H9 (cell line): Measurements from ENCODE around the gene PCDH18. TPM values are rescaled to one million over a fixed set of nuclear protein-coding genes. Genes with fewer than 3 reads are reported as not detected.

Experiments used
- DNase-seq: peaks from one replicate; pipeline ENCODE4 v3.0.0-alpha.2; 2017
- H2AFZ ChIP-seq: one replicate; pipeline ENCODE4 v1.6.1; 2013; ENCODE audit warnings: mild to moderate bottlenecking, low read length, control low read depth, moderate library complexity
- H2AK5ac ChIP-seq: 2 replicates; pipeline ENCODE4 v1.6.1; 2013; ENCODE audit warnings: low read length, control low read depth, mixed read lengths; ENCODE audit not compliant: insufficient read length
- H2BK120ac ChIP-seq: one replicate; pipeline ENCODE4 v1.6.1; 2013; ENCODE audit warnings: low read depth, mild to moderate bottlenecking, low read length, control low read depth, inconsistent platforms; ENCODE audit not compliant: poor library complexity, severe bottlenecking
- H2BK12ac ChIP-seq: 2 replicates; pipeline ENCODE4 v1.6.1; 2013; ENCODE audit warnings: low read length, control low read depth, mixed read lengths, low read depth; ENCODE audit not compliant: insufficient read length
- H2BK15ac ChIP-seq: 2 replicates; pipeline ENCODE4 v1.6.1; 2013; ENCODE audit warnings: low read depth, low read length, control low read depth
- H2BK20ac ChIP-seq: one replicate; pipeline ENCODE4 v1.6.1; 2013; ENCODE audit warnings: low read depth, mild to moderate bottlenecking, low read length, control low read depth, inconsistent platforms; ENCODE audit not compliant: poor library complexity, severe bottlenecking
- H2BK5ac ChIP-seq: 2 replicates; pipeline ENCODE4 v1.6.1; 2013; ENCODE audit warnings: low read length, control low read depth, mixed read lengths; ENCODE audit not compliant: insufficient read length
- H3K14ac ChIP-seq: 2 replicates; pipeline ENCODE4 v1.6.1; 2013; ENCODE audit warnings: low read length, control low read depth; ENCODE audit not compliant: insufficient read depth
- H3K18ac ChIP-seq: 2 replicates; pipeline ENCODE4 v1.6.1; 2013; ENCODE audit warnings: low read depth, mild to moderate bottlenecking, mixed read lengths, low read length, control low read depth; ENCODE audit not compliant: insufficient read length
- H3K23ac ChIP-seq: 2 replicates; pipeline ENCODE4 v1.6.1; 2013; ENCODE audit warnings: low read length, control low read depth, mixed read lengths, low read depth; ENCODE audit not compliant: insufficient read length
- H3K23me2 ChIP-seq: 2 replicates; pipeline ENCODE4 v1.6.1; 2013; ENCODE audit warnings: low read depth, mild to moderate bottlenecking, mixed read lengths, low read length, control low read depth; ENCODE audit not compliant: insufficient read length, poor library complexity, severe bottlenecking
- H3K27ac ChIP-seq: 2 replicates; pipeline ENCODE4 v1.5.1; 2013; ENCODE audit warnings: low read length, control low read depth, mixed read lengths, low read depth; ENCODE audit not compliant: insufficient read length
- H3K27me3 ChIP-seq: 2 replicates; pipeline ENCODE4 v1.6.1; 2013; ENCODE audit warnings: low read length, control low read depth, inconsistent platforms; ENCODE audit not compliant: insufficient read depth
- H3K4ac ChIP-seq: 2 replicates; pipeline ENCODE4 v1.6.1; 2013; ENCODE audit warnings: low read depth, mild to moderate bottlenecking, control low read depth, inconsistent platforms, low read length, moderate library complexity
- H3K4me1 ChIP-seq: 2 replicates; pipeline ENCODE4 v1.6.1; 2013; ENCODE audit warnings: low read length, control low read depth, inconsistent platforms; ENCODE audit not compliant: insufficient read depth
- H3K4me2 ChIP-seq: 2 replicates; pipeline ENCODE4 v1.6.1; 2013; ENCODE audit warnings: low read length, control low read depth, mixed read lengths; ENCODE audit not compliant: insufficient read length, insufficient read depth
- H3K56ac ChIP-seq: 2 replicates; pipeline ENCODE4 v1.6.1; 2013; ENCODE audit warnings: low read depth, mild to moderate bottlenecking, mixed read lengths, low read length, control low read depth; ENCODE audit not compliant: insufficient read length
- H3K79me1 ChIP-seq: 2 replicates; pipeline ENCODE4 v1.6.1; 2013; ENCODE audit warnings: low read depth, mild to moderate bottlenecking, moderate library complexity, low read length, control low read depth, inconsistent platforms; ENCODE audit not compliant: insufficient read depth, poor library complexity, severe bottlenecking
- H3K79me2 ChIP-seq: 2 replicates; pipeline ENCODE4 v1.6.1; 2013; ENCODE audit warnings: low read length, control low read depth, inconsistent platforms; ENCODE audit not compliant: insufficient read depth
- H3K9ac ChIP-seq: 2 replicates; pipeline ENCODE4 v1.6.1; 2013; ENCODE audit warnings: low read length, control low read depth, mixed read lengths; ENCODE audit not compliant: insufficient read length; ENCODE audit errors: extremely low read depth
- H3K9me3 ChIP-seq: one replicate; pipeline ENCODE4 v1.6.1; 2013; ENCODE audit warnings: low read depth, low read length, inconsistent platforms; ENCODE audit not compliant: control insufficient read depth
- H3T11ph ChIP-seq: one replicate; pipeline ENCODE4 v1.6.1; 2013; ENCODE audit warnings: mild to moderate bottlenecking, low read length, control low read depth, inconsistent platforms
- H4K20me1 ChIP-seq: one replicate; pipeline ENCODE4 v1.6.1; 2013; ENCODE audit not compliant: control insufficient read depth, insufficient read length, insufficient read depth
- H4K5ac ChIP-seq: 2 replicates; pipeline ENCODE4 v1.6.1; 2013; ENCODE audit warnings: low read depth, mild to moderate bottlenecking, mixed read lengths, low read length, control low read depth; ENCODE audit not compliant: insufficient read length
- H4K8ac ChIP-seq: replicated peaks from 2 replicates; pipeline ENCODE4 v1.6.1; 2013; ENCODE audit warnings: low read length, control low read depth, mixed read lengths, low read depth; ENCODE audit not compliant: insufficient read length
- H4K91ac ChIP-seq: 2 replicates; pipeline ENCODE4 v1.6.1; 2013; ENCODE audit warnings: low read depth, mild to moderate bottlenecking, moderate library complexity, mixed read lengths, low read length, control low read depth; ENCODE audit not compliant: insufficient read length
- H3K27ac Mint-ChIP-seq, 3 experiments: 2 replicates in 2 of 3; 3 replicates in 1 of 3; pipeline ENCODE4 v1.8.0; 2020 to 2021; ENCODE audit warnings: mixed read lengths in 3 of 3, mild to moderate bottlenecking in 1 of 3, moderate library complexity in 1 of 3
- H3K27me3 Mint-ChIP-seq: 2 replicates; pipeline ENCODE4 v1.8.0; 2021; ENCODE audit warnings: low read depth, mild to moderate bottlenecking, moderate library complexity, mixed read lengths
- H3K36me3 Mint-ChIP-seq, 3 experiments: 2 replicates in 2 of 3; 3 replicates in 1 of 3; pipeline ENCODE4 v1.8.0; 2020 to 2021; ENCODE audit warnings: low read depth in 3 of 3, mixed read lengths in 3 of 3; ENCODE audit not compliant: insufficient read depth in 1 of 3
- H3K4me1 Mint-ChIP-seq, 2 experiments: 2 replicates each; pipeline ENCODE4 v1.8.0; 2020; ENCODE audit warnings: mixed read lengths in 2 of 2
- H3K4me3 Mint-ChIP-seq, 2 experiments: 2 replicates in 1 of 2; 3 replicates in 1 of 2; pipeline ENCODE4 v1.8.0; 2020 to 2021; ENCODE audit warnings: mild to moderate bottlenecking in 2 of 2, mixed read lengths in 2 of 2, moderate library complexity in 1 of 2
- H3K9me3 Mint-ChIP-seq, 2 experiments: 2 replicates in 1 of 2; 3 replicates in 1 of 2; pipeline ENCODE4 v1.8.0; 2020; ENCODE audit warnings: mild to moderate bottlenecking in 2 of 2, mixed read lengths in 2 of 2, moderate library complexity in 1 of 2
- CTCF ChIP-seq: fragments of 200-600 bp; sonication (generic); conservative IDR thresholded peaks from 3 replicates; pipeline ENCODE4 v1.8.0; 2021; ENCODE audit warnings: antibody characterized with exemption, mild to moderate bottlenecking
- WGBS: extraction: QIAGEN DNeasy Blood & Tissue Kit; methylation state at CpG from one replicate; pipeline ENCODE4 v1.1.7; 2013; ENCODE audit warnings: missing lambda C conversion rate, low lambda C conversion rate, mixed read lengths; ENCODE audit not compliant: insufficient read length; ENCODE audit errors: extremely low coverage; 5-methylcytosine and 5-hydroxymethylcytosine counted together
- total RNA-seq: library from RNA; stranded (reverse); gene quantifications from 2 replicates; pipeline ENCODE4 v1.2.1, GENCODE V29; 2021

Gene PCDH18
- total RNA-seq, 1 experiment from 2014 or later: 60.7 TPM

GRCh38 chr4:137541181-137541580, 8.9 kb upstream of the PCDH18 start:
- Histone ChIP-seq H3K27ac (no peak overlapping the region), H3T11ph (no peak overlapping the region), H2BK120ac (no peak overlapping the region), H3K23me2 (no peaks in the 10 kb centered on the region), H3K23ac (no peak overlapping the region), H3K9me3 (no peaks in the 10 kb centered on the region), H2AK5ac (no peak overlapping the region), H3K4me1 (peaks cover 16% of the 10 kb centered on the region), H3K9ac (no peak overlapping the region), H2AFZ (no peak overlapping the region), H3K14ac (no peak overlapping the region), H2BK12ac (no peak overlapping the region), H2BK20ac (no peak overlapping the region), H3K4me2 (no peak overlapping the region), H3K27me3 (no peaks in the 10 kb centered on the region; the same call in 1 of the 2 replicates), H2BK15ac (no peak overlapping the region), H3K4ac (no peak overlapping the region), H2BK5ac (no peak overlapping the region), H4K20me1 (no peaks in the 10 kb centered on the region), H3K18ac (no peak overlapping the region), H3K79me1 (no peaks in the 10 kb centered on the region), H4K5ac (no peak overlapping the region), H4K8ac (no peak overlapping the region), H3K56ac (no peak overlapping the region), H4K91ac (no peak overlapping the region), H3K79me2 (no peaks in the 10 kb centered on the region)
- Mint-ChIP-seq H3K27ac (peak overlapping the region in 2 of 3 experiments; percentile 3 to 99; a peak in 4 of 7 replicates), H3K4me3 (no peak overlapping the region), H3K27me3 (no peaks in the 10 kb centered on the region), H3K4me1 (peaks cover 68 to 71% of the 10 kb centered on the region in 2 experiments), H3K9me3 (no peaks in the 10 kb centered on the region), H3K36me3 (peaks cover 0 to 1% (median 0%) of the 10 kb centered on the region in 3 experiments; a peak in 2 of 7 replicates)
- TF ChIP-seq CTCF: no peak
- WGBS: no CpG with 5 or more reads among the region's 3 CpGs
- DNase-seq: no peak
